Activated naive CD8-positive, alpha-beta T cell treated with anti-CD3 and anti-CD28 coated beads, Interleukin-2, amount 10 ng/mL, durations not matched to agents 7 days and 5 days (primary cell): ENCODE results near the gene LPAR3. TPM values are rescaled to one million over a fixed set of nuclear protein-coding genes. Genes with fewer than 3 reads are reported as not detected.
"Not testable (repeated sequence)": the region's sequence is repeated elsewhere in the genome, so short reads cannot be mapped to it uniquely, and the experiment has no call there.

Experiments used
- ATAC-seq: fragments of 150-1000 bp; cut with Tn5 transposase; one replicate; pipeline ENCODE4 v1.10.0; 2021; ENCODE audit warnings: low read depth, moderate library complexity
- POLR2A ChIA-PET: fragments of 350-600 bp; sonication (Branson Sonifier 250); formaldehyde crosslinking; loops from one replicate; lab custom pipeline; 2021; ENCODE audit warnings: antibody characterized with exemption; lab: Charles Lee
- DNase-seq: peaks from one replicate; pipeline ENCODE4 v3.0.0; 2021
- H3K27ac Mint-ChIP-seq: one replicate; pipeline ENCODE4 v1.8.0; 2022; ENCODE audit warnings: mild to moderate bottlenecking, mixed read lengths
- H3K27me3 Mint-ChIP-seq: one replicate; pipeline ENCODE4 v1.8.0; 2022; ENCODE audit warnings: mild to moderate bottlenecking, moderate library complexity, mixed read lengths
- H3K36me3 Mint-ChIP-seq: one replicate; pipeline ENCODE4 v1.8.0; 2021; ENCODE audit warnings: mild to moderate bottlenecking, mixed read lengths
- H3K4me1 Mint-ChIP-seq: one replicate; pipeline ENCODE4 v1.8.0; 2021; ENCODE audit warnings: mixed read lengths
- H3K4me3 Mint-ChIP-seq: one replicate; pipeline ENCODE4 v1.8.0; 2022; ENCODE audit warnings: mild to moderate bottlenecking, moderate library complexity, mixed read lengths
- H3K9me3 Mint-ChIP-seq: one replicate; pipeline ENCODE4 v1.8.0; 2021; ENCODE audit warnings: mixed read lengths
- total RNA-seq, 2 experiments: library from RNA; stranded (reverse); gene quantifications; one replicate each; pipeline ENCODE4 v1.2.3, GENCODE V29; 2021

Gene LPAR3
- total RNA-seq, 2 experiments from 2014 or later = 3.2 to 4.2 TPM

GRCh38 chr1:84919461-84919970 lies 26.5 kb upstream of the LPAR3 start:
- H3K27me3 Mint-ChIP-seq = peaks cover 2% of the 10 kb centered on the region
- H3K4me3 Mint-ChIP-seq = no peak overlapping the region
- H3K36me3 Mint-ChIP-seq = no peaks in the 10 kb centered on the region
- DNase-seq = no peak
- POLR2A ChIA-PET = no interaction called here
- H3K4me1 Mint-ChIP-seq = peaks cover 2% of the 10 kb centered on the region
- no peak for ATAC-seq
- no peak overlapping the region for H3K27ac Mint-ChIP-seq
- H3K9me3 Mint-ChIP-seq = peaks cover 2% of the 10 kb centered on the region

DNA sequence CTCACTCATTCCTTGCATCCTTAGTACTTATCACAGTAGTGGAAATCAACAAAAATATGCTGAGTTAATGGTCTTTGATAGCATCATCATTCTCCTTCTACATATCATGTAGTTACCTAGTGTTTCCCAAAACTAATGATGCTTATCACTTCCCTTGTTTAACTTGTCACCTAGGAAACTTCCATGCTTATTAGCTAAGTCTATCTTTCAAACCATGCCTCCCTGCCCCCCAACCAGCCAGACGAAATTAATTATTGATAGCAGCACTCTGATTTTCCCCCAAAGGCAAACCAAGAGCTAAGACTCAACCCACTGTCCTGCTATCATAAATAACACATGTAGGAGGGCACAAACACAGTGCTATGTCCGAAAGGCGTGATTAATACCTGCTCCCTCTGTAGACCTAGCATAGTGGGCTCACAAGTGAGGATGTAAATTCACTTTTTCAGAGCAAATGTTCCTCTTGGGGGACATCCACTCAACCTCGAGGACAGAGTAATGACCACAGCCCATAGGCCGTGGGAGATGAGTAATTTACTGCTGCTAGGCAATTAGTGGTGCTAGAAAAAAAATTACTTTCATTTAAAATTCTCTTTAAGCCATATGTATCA lies 25.8 kb upstream of the LPAR3 start:
- Mint-ChIP-seq H3K36me3 (no peaks in the 10 kb centered on the region), H3K27me3 (peaks cover 2% of the 10 kb centered on the region), H3K4me3 (no peak overlapping the region), H3K9me3 (peaks cover 2% of the 10 kb centered on the region), H3K4me1 (peaks cover 2% of the 10 kb centered on the region), H3K27ac (no peak overlapping the region)
- POLR2A ChIA-PET = no interaction called here
- ATAC-seq (no peak), DNase-seq (no peak)

DNA sequence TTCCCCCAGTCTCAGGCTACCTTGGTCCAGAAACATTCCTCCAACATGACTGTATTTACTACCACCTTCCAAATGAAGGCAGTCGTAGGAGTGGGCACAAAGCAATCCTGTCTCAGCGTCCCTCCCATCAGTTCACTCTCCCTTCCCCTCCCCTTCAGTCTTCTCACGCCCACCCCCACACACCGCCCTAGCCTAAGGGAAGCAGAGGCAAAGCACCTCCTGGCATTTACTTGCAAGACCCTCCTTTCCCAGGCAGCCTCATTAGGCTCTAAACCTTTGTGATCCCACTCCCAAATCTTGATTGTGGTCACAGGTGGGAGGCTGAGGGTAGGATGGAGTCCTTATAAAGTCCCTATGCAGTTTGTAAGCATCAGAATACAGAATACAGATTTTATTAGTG lies 23.9 kb upstream of the LPAR3 start:
- H3K27me3 Mint-ChIP-seq = peaks cover 2% of the 10 kb centered on the region
- POLR2A ChIA-PET = no interaction called here
- no peak overlapping the region for H3K27ac Mint-ChIP-seq

GRCh38 chr1:84913555-84913892 lies 20.5 kb upstream of the LPAR3 start:
- Mint-ChIP-seq H3K4me3 (no peak overlapping the region), H3K36me3 (no peaks in the 10 kb centered on the region)
- POLR2A ChIA-PET = no interaction called here

More for the DNA sequence above, 23.9 kb upstream of the LPAR3 start:
- DNase-seq (no peak), ATAC-seq (no peak)
- peaks cover 2% of the 10 kb centered on the region for H3K4me1 Mint-ChIP-seq
- H3K36me3 Mint-ChIP-seq = no peaks in the 10 kb centered on the region
- H3K9me3 Mint-ChIP-seq = peaks cover 2% of the 10 kb centered on the region
- no peak overlapping the region for H3K4me3 Mint-ChIP-seq

GRCh38 chr1:84912726-84913554 lies 19.9 kb upstream of the LPAR3 start:
- DNase-seq = no peak
- Mint-ChIP-seq H3K4me3 (no peak overlapping the region), H3K27ac (no peak overlapping the region), H3K27me3 (peaks cover 16% of the 10 kb centered on the region), H3K4me1 (no peaks in the 10 kb centered on the region), H3K9me3 (peaks cover 2% of the 10 kb centered on the region), H3K36me3 (no peaks in the 10 kb centered on the region)
- POLR2A ChIA-PET = no interaction called here
- no peak for ATAC-seq

More at GRCh38 chr1:84913555-84913892, 20.5 kb upstream of the LPAR3 start:
- ATAC-seq (no peak), DNase-seq (no peak)
- Mint-ChIP-seq H3K4me1 (no peaks in the 10 kb centered on the region), H3K27ac (no peak overlapping the region), H3K9me3 (peaks cover 2% of the 10 kb centered on the region), H3K27me3 (peaks cover 18% of the 10 kb centered on the region)

- peaks cover 18% of the 10 kb centered on the region for H3K27me3 Mint-ChIP-seq
- H3K27ac Mint-ChIP-seq, H3K4me1 Mint-ChIP-seq, POLR2A ChIA-PET, H3K9me3 Mint-ChIP-seq, H3K36me3 Mint-ChIP-seq, H3K4me3 Mint-ChIP-seq, ATAC-seq, DNase-seq: not testable (repeated sequence)
Measured at GRCh38 chr1:84908746-84909464, 15.9 kb upstream of the LPAR3 start.

- POLR2A ChIA-PET = no interaction called here
- Mint-ChIP-seq H3K36me3 (peaks cover under 1% of the 10 kb centered on the region), H3K4me3 (no peak overlapping the region), H3K27me3 (peaks cover 18% of the 10 kb centered on the region), H3K27ac (no peak overlapping the region), H3K4me1 (no peaks in the 10 kb centered on the region), H3K9me3 (peaks cover under 1% of the 10 kb centered on the region)
- ATAC-seq (no peak), DNase-seq (no peak)
Measured at GRCh38 chr1:84907095-84907827, 14.3 kb upstream of the LPAR3 start.

GRCh38 chr1:84902727-84903126 lies 9.7 kb upstream of the LPAR3 start:
- H3K4me3 Mint-ChIP-seq, H3K9me3 Mint-ChIP-seq, POLR2A ChIA-PET, H3K27me3 Mint-ChIP-seq, H3K4me1 Mint-ChIP-seq, DNase-seq, H3K36me3 Mint-ChIP-seq, ATAC-seq, H3K27ac Mint-ChIP-seq: not testable (repeated sequence)

GRCh38 chr1:84899969-84900368 lies 7.0 kb upstream of the LPAR3 start:
- H3K27ac Mint-ChIP-seq = no peak overlapping the region
- ATAC-seq (no peak), DNase-seq (no peak)
- H3K36me3 Mint-ChIP-seq = peaks cover 3% of the 10 kb centered on the region
- H3K27me3 Mint-ChIP-seq = peaks cover 23% of the 10 kb centered on the region
- peaks cover 1% of the 10 kb centered on the region for H3K4me1 Mint-ChIP-seq
- H3K9me3 Mint-ChIP-seq = peaks cover 2% of the 10 kb centered on the region
- POLR2A ChIA-PET = no interaction called here
- H3K4me3 Mint-ChIP-seq = no peak overlapping the region

GRCh38 chr1:84896279-84896678 lies 3.3 kb upstream of the LPAR3 start:
- Mint-ChIP-seq H3K4me1 (peaks cover 11% of the 10 kb centered on the region), H3K4me3 (no peak overlapping the region), H3K27me3 (peaks cover 38% of the 10 kb centered on the region), H3K9me3 (no peaks in the 10 kb centered on the region), H3K27ac (no peak overlapping the region), H3K36me3 (no peaks in the 10 kb centered on the region)
- no peak for DNase-seq
- POLR2A ChIA-PET = no interaction called here
- ATAC-seq = no peak

- no peak for DNase-seq
- H3K4me3 Mint-ChIP-seq = no peak overlapping the region
- H3K27me3 Mint-ChIP-seq = peaks cover 20% of the 10 kb centered on the region
- H3K9me3 Mint-ChIP-seq = no peaks in the 10 kb centered on the region
- H3K27ac Mint-ChIP-seq = no peak overlapping the region
- peaks cover 26% of the 10 kb centered on the region for H3K4me1 Mint-ChIP-seq
- no peak for ATAC-seq
- peaks cover 7% of the 10 kb centered on the region for H3K36me3 Mint-ChIP-seq
- POLR2A ChIA-PET = no interaction called here
Measured at GRCh38 chr1:84890566-84890965, 2.4 kb downstream of the LPAR3 start.

GRCh38 chr1:84889437-84889836 lies 3.6 kb downstream of the LPAR3 start:
- ATAC-seq (no peak), DNase-seq (no peak)
- POLR2A ChIA-PET = no interaction called here
- H3K4me3 Mint-ChIP-seq = no peak overlapping the region
- no peak overlapping the region for H3K27ac Mint-ChIP-seq
- H3K36me3 Mint-ChIP-seq = peaks cover 11% of the 10 kb centered on the region
- H3K9me3 Mint-ChIP-seq = no peaks in the 10 kb centered on the region
- H3K4me1 Mint-ChIP-seq = peaks cover 26% of the 10 kb centered on the region
- H3K27me3 Mint-ChIP-seq = peaks cover 14% of the 10 kb centered on the region

DNA sequence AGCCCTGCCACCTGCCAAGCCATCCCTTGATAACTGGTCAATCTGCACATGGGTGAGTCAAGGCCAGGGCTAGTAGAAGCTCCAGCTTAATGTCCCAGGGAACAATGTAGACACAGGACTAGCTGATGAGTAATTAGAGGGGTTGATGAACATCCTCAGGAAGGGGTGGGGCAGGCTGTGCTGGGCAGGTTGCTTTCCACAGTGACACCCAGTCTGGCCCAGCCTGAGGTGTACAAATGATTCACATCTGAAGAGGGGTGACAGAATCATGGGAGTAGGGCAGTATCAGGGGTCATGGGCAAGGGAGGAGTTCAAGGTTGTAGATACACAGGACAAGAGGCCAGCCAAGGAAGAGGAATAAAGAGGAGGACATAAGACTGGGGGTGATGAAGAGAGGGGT lies 4.3 kb downstream of the LPAR3 start:
- POLR2A ChIA-PET = interaction anchor here (0.6 kb wide), 1 partner anchor 113 kb away, joined by 3 read pairs; no protein-coding TSS in a partner anchor
- peak; percentile 22 for ATAC-seq
- Mint-ChIP-seq H3K27ac (peak overlapping the region; percentile 40), H3K4me1 (peaks cover 24% of the 10 kb centered on the region), H3K27me3 (peaks cover 9% of the 10 kb centered on the region), H3K9me3 (no peaks in the 10 kb centered on the region), H3K4me3 (no peak overlapping the region), H3K36me3 (peaks cover 14% of the 10 kb centered on the region)
- DNase-seq = no peak
